SKM-1 treated with dmso at 0.1 percent for 144 hours (cell line): Measurements from ENCODE around the gene GSTO1.

ENCODE experiments used
- DNase-seq: peaks from one replicate; lab custom pipeline; 2025; ENCODE audit not compliant: unreplicated experiment; lab: John Stamatoyannopoulos, UW

The GSTO1 gene

GRCh38 chr10:104303594-104304355 is 49.1 kb downstream of the GSTO1 start:
- DNase-seq = no peak

DNA sequence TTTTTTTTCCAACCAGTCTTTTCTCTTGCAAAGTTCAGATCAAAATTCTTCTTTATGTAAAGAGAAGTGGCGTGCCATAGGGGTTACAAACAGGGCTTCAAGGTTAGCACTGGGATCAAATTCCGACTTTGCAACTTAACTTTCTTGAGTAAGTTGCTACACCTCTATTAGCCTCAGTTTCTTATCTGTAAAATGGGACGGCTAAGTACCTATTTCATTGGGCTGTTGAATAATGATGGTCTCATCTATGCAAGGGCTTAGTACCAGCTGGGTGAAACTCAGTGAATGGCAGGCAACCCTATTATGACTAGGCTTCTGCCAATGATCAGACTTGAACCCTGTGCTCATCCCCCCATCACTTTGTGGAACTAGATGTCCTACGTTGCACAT is 49.7 kb downstream of the GSTO1 start:
- DNase-seq = no peak

- no peak for DNase-seq
Measured at GRCh38 chr10:104304927-104305326, 50.2 kb downstream of the GSTO1 start.

GRCh38 chr10:104306897-104307296 is 52.2 kb downstream of the GSTO1 start:
- DNase-seq = no peak

- no peak for DNase-seq
Measured at GRCh38 chr10:104307576-104308438, 53.1 kb downstream of the GSTO1 start.

GRCh38 chr10:104308439-104308903 is 53.8 kb downstream of the GSTO1 start:
- no peak for DNase-seq

DNA sequence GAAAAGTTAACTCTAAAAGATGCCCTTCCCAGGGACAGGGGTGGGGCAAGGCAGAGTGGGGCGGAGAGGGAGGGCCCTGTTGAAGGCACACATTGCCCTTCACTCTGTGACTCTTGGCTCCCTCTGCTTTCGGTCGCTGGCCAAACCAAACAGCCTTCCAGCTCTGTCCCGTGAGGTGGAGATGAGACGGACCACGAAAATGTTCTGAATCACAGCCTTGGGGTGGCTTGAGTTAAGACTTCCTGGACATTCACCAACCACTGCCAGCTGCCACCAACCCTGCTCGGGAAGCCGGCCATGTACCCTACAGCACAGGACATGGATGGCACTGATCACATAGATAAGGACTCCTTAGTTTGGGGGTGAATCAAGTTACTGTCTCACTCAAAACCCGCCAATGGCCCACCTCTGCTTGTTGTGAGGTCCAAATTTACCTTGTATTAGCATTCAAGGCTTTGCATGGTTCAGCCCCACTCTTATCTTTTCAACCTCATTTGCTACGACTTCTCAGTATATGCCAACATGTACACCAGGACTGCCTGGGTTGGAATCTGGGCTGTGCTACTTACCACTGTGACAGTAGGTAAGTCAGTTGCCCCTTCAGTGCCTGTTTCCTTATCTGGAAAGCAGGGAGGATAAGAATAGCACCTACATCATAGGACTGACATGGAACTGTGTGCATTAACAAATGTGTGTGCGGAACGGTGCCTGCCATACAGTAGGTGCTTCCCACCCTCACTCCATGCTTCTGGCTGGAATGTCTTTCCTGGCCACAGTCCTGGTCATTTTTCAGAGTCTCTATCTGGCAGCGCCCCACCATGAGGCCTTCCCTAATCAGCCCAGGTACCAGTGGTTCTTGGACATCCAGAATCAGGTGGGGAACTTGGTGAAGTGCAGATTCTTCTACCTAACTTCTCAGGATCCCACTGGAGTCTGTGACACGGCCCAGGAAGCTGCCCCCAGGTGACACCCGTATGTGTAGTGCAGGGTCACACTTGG is 55.6 kb downstream of the GSTO1 start:
- DNase-seq = no peak

DNA sequence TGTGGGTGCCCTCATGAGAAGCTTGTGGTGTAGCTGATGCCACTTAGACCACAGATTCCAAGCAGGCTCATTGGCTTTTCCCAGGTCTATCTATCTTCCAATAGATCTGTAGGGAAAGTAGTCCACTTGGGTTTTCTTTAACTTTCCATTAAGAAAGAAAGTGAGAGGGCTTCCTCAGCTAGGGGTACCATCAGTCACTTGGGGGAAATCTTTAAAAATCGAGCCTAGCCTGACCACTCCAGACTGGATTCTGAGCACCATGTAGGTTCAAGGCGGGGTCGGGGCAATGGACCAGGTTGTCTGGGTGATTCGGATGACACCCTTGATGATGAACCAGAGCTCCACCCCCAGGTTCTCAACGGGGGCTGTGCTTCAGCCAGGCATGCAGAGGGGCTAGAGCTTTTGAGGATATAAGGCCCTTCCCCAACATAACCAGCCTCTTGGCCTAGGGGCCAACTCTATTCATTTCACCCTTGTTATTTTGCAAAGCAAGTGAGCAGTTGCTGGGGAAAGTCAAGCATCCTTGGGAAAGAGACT is 56.6 kb downstream of the GSTO1 start:
- no peak for DNase-seq

DNA sequence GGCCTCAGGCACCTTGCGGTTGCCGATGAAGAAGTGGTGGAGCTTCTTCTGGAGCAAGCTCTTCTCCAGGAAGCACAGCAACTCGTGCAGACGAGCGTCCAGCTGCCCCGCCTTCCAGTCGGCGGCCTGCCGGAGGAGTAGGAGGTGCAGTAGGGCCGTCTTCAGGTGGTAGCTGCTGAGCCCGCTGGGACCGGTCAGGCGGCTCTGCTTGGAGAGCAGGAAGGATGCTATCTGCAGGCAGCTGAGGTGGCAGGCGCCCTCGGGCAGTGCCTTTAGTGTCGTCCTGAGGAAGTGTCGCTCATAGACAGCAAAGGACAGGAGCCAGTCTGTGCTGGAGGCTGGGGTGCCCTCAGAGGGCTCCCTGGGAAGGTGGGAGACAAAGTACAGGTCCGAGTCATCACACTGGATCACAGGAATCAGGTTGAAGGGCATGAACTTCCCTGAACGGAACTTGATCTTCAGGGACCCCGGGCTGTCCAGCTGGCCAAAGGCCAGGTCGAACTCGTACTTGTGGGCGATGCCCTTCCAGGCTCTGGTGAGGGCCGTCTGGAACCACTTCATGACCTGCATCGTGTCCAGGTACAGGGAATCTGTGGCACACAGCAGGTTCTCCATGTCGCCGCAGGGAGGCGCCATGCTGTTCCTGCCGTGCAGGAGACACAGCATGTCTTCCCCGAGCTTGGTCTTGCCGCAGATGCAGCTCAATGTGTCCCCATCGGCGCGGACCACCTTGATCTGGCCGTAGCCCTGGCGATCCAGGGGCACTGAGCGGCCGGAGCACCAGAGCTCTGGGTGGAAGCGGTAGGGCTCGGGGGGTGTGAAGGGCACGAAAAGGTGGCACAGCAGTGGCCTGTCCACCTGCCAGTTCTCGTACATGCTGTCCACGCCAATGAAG is 60.1 kb downstream of the GSTO1 start:
- DNase-seq = no peak

GRCh38 chr10:104315486-104315921 is 60.8 kb downstream of the GSTO1 start:
- no peak for DNase-seq

DNA sequence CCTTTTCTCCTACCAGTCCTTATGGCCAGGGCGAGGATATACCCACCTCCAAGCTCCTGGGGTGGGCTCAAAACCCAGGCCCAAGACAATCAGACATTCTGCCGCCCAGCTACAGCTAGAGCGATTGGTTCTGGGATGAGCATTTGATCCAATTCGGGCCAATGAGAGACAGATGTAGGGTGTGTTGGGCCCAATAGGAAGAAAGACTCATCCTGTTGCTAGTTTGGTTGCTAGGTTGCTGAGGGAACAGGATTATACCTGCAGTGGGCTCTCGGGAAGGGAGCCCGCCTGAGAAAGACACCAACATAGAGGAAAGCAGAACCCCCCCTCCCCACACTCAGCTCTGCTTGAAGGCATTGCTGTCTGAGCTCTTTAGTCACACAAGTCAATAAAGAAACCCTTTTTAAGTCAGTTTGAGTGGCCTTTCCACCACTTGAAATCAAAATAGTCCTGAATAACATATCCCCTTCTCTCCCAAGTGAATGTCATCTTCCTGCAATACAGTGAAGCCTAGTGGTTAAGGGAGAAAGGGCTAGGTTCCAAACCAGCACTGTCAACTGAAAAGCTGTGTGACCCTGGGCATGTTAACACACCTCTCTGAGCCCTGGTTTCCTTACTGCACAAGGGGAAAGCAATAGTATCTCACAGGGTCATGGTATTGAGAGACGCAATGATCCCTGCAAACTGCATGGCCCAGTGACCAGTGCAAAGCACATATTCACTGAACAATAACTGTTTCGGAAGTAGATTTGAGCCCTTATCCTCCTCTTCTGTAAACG is 61.8 kb downstream of the GSTO1 start:
- no peak for DNase-seq
